GM21717 (cell line): ENCODE data around the gene PSMD9.
"Not testable (repeated sequence)": the region's sequence is repeated elsewhere in the genome, so short reads cannot be mapped to it uniquely, and the experiment has no call there.

ENCODE experiments used
- ATAC-seq: cut with Tn5 transposase; IDR thresholded peaks from one replicate; pipeline ENCODE4 v1.9.1; 2021; ENCODE audit warnings: mild to moderate bottlenecking, moderate library complexity; ENCODE audit not compliant: unreplicated experiment

PSMD9 gene

DNA sequence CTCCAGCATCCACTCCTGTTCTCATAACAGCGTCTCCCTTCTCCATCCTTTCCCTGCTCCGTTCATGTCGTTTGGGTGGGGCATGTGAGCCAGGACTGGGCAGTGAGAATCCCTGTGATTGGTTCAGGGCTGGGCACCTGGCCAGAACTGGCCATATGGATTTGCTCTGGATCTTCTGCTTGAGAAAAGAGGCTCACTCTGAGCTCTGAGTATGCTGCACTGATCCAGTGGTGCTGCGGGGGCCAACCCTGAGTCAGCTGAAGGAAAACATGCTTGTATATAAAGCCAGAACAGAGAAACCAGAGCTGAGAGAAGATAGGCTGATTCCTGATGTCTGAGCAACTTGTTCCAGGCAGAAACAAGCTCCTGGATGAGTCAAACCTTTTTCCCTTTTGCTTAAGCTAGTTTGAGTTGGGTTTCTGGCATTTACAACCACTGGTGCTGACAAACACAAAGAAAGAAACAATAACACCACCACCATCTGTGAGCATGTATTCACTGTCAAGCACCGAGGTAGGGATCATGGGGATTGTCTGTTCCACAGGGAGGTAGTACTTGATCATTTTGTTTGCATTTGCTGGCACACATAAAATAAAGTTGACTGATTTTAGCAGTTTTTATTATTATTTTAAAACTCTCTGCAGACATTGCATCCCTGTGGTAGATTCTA lies 15.9 kb upstream of the PSMD9 start:
- no peak for ATAC-seq

DNA sequence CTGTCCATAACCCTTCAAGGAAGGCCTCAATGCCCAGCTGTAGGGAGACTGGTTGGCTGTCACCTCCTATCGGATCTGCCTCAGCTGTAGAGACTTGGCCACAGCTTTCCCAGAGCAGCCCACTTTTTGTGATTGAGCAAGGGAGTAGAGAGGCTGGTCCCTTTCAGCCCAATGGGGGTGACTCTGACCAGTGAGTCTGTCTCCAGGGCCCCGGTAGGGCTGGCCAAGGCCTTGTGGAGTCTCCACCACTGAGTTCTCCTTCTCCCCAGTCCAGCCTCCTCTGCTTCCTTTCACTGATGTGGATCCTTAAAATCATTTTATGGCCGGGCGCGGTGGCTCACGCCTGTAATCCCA lies 15.4 kb upstream of the PSMD9 start:
- no peak for ATAC-seq

DNA sequence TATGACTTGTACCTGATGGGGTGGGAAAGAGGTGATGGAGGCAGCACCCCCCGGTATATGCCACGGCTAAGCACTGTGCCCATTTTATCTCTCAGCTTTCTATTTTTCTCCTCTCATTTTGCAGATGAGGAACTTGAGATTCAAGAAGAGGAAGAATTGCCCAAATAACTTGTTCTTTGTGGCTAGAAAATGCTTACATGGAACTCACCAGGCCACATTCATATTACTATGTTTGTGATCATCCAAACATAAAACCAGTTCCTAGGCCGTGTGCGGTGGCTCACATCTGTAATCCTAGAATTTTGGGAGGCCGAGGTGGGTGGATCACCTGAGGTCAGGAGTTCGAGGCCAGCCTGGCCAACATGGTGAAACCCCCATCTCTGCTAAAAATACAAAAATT lies 14.5 kb upstream of the PSMD9 start:
- no peak for ATAC-seq

DNA sequence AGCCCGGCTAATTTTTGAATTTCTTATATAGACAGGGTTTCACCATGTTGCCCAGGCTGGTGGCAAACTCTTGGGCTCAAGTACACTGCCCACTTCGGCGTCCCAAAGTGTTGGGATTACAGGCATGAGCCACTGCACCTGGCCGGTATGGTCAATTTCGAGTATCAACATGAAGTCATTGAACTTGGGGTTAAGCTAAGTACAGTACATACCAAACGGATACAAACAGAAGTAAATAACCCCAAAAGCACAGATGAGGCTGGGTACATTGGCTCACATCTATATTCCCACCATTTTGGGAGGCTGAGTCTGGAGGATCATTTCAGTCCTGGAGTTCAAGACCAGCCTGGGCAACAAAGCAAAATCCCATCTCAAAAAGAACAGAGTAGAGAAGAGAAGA lies 13.0 kb upstream of the PSMD9 start:
- no peak for ATAC-seq

DNA sequence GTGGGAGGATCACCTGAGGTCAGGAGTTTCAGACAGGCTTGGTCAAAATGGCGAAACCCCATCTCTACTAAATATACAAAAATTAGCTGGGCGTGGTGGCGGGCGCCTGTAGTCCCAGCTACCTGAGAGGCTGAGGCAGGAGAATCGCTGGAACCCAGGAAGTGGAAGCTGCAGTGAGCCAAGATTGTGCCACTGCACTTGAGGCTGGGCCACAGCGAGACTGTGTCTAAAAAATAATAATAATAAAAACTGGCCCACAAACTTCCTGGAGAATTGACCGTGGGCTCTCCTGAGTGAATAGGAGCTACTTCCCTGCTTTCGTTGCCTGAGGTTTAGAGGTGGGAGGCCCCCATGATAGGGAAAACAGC lies 12.5 kb upstream of the PSMD9 start:
- not testable (repeated sequence) for ATAC-seq

DNA sequence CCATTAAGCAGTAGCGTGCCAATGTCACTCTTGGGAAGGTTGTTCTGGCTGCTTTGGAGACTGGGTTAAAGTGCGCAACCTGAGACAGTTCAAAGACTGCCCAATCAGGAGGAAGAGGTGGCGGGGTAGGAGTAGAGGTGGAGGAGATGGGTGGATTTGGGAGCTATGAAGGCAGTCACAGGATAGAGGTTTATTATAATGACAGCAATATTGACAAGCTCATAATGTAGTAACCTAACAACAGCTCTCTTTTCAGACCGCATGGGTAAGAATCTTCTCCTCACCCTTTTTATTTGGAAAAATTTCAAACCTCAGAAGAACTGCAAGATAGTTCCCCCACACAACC lies 5.3 kb upstream of the PSMD9 start:
- no peak for ATAC-seq

DNA sequence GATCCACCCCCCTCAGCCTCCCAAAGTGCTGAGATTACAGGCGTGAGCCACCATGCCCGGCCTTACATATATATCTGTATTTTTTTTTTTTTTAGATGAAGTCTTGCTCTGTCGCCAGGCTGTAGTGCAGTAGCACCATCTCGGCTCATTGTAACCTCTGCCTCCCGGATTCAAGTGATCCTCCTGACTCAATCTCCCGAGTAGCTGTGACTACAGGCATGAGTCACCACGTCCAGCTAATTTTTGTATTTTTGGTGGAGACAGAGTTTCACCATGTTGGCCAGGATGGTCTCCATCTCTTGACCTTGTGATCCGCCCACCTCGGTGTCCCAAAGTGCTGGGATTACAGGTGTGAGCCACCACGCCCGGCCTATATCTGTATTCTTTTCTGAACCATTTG lies 3.5 kb upstream of the PSMD9 start:
- ATAC-seq = not testable (repeated sequence)

DNA sequence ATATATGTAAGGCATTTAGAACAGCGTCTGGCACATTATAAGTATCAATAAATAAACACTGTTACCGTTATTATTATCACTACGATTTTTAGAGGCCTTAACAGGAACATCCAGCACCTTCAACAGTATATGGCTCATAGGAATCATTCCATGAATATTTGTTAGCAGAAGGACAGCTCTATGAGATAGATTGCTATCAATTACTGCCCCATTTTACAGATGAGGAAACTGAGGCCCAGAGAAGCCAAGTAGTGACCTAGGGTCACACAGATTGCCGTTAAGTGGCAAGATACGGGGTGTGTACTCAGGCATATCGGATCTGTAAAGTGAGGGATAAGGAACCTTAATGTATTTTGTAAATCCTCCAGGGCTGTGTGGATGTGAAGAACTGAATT lies 510 bp upstream of the PSMD9 start:
- ATAC-seq = no peak

DNA sequence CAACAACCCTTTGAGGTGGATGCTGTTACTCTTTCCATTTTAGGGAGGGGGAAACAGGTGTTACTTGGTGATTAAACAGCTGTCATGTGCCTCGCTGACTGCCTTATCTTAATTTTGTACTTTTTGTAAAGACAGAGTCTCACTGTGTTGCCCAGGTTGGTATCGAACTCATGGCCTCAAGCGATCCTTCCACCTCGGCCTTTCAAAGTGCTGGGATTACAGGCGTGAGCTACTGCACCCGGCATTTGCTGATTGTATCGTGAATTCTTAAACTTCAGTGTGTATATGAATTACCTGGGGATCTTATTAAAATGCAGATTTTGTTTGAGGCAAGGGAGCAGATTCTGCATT lies 659 bp downstream of the PSMD9 start:
- ATAC-seq = no peak

DNA sequence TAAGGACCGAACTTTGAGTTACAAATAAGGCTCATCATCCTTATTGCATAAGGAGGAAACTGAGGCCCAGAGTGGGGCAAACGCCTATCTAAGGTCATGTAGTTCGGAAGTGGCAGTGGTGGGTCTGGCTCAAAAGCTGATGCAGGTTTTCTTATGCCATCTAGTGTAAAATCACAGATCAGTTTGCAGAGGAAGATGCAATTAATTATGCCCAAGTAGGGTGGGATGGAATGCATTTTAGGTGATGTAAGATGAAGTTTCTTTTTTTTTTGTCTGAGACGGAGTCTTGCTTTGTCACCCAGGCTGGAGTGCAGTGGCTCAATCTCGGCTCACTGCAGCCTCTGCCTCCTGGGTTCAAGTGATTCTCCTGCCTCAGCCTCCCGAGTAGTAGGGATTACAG lies 1.1 kb downstream of the PSMD9 start:
- not testable (repeated sequence) for ATAC-seq

DNA sequence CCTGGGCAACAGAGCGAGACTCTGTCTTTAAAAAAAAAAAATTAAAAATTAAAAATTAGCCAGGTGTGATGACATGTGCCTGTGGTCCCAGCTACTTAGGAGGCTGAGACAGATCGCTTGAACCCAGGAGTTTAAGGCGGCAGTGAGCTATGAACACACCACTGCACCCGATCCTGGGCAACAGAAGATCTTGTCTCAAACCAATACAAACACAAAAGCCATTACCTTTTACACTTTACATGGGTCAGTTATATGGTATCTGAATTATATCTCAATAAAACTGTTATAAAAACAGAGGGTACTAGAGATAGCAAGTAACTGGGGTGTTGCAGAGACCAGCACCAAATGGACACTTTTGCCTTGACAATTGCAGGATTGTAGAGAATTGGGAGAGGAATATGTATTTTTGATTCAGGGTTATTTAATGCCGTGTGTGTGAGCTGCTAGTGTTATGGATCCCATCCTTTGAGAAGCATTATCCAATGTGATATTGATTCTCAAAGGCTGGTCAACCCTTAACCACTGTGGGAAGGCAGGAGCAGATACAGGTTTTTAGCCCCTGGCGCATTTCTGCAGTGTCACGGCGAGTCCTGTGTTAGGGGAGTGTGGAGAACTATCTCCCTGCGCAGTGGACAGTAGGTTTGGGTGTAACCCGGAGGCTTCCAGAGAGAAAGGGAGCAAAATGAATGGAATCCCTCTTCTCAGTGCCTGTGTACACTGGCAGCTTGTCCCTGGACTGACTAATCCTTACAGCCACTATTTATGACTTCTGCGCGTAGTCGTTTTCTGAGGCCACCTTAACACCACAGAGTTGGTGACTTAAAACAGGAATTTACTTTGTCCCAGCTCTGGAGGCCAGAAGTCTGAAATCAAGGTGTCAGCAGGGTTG lies 4.3 kb downstream of the PSMD9 start:
- ATAC-seq = no peak

DNA sequence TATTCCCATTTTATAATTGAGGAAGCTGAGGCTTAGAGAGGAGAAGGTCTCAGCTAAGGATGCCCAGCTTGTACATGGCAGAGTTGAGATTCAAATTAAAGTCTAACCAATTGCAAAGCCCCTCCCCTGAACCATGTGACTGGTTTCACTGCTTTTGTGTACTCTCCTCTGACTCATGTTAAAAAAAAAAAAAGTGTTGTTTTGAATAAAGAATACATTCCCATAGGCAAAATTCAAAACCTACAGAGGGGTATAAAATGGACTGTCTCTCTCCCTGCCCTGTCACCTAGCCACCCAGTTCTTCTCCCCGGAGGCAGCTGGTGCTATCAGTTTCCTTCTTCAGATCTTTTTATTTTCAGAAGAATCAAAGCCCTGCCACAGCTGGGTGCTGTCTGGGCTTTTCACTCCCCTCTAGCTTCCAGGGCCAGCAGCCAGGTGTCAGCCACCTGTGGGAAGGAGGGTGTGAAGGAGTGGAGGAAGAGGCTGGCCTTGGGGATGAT lies 5.4 kb downstream of the PSMD9 start:
- no peak for ATAC-seq

DNA sequence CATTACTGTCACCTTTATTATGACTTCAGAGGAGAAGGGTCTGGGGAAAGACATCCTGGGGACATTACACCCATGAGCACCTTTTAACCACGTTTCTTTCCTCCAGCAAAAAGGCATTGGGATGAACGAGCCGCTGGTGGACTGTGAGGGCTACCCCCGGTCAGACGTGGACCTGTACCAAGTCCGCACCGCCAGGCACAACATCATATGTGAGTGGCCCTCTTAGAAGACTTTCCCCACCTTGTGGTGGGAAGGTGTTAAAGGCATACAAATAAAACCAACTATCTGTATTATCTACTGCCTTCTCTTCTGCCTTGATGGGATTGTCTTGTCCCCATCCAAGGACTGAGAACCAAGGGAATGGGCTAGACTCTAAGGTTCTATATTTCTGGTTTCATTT lies 6.0 kb downstream of the PSMD9 start:
- ATAC-seq = no peak

DNA sequence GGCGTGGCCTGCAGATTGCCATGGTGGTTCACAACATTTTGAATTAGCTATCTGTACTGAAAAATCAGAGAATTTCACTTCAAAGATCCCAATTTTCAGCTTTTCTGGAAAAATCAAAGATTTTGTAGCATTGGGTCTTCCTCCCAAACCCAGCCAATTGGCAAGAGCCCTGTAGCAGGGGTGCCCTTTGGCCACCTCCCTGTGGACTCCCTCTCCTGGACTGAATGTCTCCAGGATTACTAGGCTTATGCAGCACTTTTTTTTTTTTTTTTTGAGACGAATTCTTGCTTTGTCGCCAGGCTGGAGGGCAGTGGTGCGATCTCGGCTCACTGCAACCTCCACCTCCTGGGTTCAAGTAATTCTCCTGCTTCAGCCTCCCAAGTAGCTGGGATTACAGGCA lies 9.7 kb downstream of the PSMD9 start:
- ATAC-seq = no peak

DNA sequence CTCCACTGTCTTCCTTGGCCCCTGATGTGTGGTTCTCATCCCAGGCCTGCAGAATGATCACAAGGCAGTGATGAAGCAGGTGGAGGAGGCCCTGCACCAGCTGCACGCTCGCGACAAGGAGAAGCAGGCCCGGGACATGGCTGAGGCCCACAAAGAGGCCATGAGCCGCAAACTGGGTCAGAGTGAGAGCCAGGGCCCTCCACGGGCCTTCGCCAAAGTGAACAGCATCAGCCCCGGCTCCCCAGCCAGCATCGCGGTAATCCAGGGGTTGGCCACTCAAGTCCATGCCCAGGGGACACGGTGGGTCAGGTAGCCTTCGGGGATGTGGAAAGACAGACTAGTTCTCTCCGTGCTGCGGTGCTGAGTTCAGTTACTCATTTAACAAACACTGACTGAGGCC lies 11.0 kb downstream of the PSMD9 start:
- ATAC-seq = no peak

DNA sequence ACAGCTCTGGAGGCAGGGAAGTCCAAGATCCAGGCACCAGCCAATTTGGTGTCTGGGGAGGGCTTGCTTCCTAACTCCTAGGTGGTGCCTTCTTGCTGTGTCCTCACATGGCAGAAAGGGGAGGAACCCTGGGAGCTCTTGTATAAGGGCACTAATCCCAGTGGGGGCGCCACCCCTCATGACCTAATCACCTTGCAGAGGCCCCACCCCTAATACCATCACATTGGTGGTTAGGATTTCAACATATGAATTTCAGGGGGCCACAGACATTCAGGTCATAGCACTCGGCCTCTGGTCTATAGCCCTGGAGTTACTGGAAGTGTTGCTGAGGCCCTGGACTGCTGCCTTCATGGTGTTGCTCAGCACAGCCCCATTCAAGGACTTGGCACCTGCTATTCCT lies 14.6 kb downstream of the PSMD9 start:
- no peak for ATAC-seq

DNA sequence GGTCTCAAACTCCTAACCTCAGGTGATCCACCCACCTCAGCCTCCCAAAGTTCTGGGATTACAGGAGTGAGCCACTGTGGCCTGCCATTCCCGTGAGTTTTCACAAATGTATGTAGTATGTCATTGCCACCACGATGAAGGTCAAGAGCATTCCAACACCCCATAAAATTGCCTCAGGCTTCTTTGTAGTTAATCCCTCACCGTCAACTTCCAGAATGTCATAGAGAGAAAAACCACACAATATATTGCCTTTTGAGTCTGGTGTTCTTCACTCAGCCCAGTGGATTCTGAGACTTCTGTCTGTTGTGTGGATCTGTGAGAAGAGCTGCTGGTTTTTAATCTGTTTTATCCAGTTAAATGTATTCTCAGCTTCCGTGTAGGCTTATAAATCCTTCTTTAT lies 17.2 kb downstream of the PSMD9 start:
- ATAC-seq = no peak

DNA sequence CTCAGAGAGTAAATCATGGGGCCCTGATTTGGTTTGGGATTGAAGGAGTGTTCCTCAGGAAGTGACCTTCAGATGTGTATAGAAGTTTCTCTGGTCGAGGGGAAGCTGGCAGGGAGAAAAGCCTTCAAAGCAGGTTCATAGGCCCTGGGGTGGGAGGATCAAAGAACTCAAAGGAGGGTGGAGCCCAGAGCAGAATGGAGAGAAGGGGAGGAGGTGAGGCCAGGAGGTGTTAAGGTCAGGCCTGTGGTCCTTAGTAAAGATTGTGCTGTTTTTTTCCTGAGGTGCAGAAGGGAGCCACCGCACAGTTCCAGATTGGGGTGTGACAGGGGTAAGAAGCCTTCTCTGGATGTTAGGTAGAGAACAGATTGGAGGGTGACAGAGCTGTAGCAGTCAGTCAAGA lies 20.1 kb downstream of the PSMD9 start:
- ATAC-seq = no peak

DNA sequence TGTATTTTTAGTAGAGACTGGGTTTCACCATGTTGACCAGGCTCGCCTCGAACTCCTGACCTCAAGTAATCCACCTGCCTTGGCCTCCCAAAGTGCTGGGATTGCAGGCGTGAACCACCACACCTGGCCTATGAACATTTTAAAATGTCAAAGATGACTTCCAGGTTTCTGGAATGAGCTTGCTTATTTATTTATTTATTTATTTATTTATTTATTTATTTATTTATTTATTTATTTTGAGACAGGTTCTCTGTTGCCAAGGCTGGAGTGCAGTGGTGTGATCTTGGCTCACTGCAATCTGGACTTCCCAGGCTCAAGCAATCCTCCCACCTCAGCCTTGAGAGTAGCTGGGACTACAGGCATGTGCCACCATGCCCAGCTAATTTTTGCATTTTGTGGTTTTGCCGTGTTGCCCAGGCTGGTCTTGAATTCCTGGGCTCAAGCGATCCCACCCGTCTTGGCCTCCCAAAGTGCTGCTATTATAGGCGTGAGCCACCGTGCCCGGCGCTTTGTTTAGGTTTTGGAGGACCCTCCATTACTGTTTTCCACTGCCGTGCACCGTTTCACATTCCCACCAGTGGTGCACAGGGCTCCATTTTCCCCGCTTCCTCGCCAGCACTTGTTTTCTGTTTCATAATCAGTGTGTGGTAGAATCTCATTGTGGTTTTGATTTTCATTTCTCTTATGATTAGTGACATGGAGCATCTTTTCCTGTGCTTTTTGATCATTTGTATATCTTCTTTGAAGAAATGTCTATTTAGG lies 23.4 kb downstream of the PSMD9 start:
- ATAC-seq = no peak

DNA sequence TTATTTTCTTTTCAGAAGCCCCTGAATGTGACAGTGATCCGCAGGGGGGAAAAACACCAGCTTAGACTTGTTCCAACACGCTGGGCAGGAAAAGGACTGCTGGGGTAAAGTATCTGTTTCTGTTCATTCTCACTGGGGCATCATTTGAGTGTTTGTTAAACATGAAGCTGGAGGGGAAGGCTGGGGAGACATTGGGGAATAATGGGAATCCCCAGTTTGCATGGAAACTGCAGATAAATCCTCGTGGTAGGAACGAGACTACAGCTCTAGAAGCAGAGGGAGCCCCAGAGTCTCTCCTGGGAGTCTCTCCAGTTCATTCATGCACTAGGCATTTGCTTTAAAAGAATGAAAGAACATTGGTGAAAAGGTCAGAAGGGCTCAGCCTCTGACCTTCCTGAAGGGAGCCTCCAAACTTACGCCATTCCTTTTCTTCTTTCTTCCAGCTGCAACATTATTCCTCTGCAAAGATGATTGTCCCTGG lies 27.3 kb downstream of the PSMD9 start:
- no peak for ATAC-seq

DNA sequence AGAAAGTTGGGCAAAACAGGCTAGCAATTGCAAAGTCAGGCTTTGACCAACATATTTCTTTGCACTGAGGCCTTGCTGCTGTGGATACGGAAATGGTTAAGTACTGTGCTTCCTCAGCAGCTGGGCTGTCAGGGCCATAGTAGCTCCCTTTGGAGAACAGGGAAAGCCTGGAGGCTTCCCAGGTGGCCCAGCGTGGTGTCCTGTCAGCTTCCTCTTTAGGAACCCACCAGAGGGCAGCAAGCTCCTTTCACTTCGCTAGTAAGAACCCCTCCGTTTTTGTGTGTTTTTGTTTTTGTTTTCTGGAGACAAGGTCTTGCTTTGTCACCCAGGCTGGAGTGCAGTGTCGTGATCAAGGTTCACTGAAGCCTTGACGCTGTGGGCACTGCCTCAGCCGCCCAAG lies 28.1 kb downstream of the PSMD9 start:
- ATAC-seq = no peak
